HG03520 (cell line): ENCODE results near the gene REC114.
"Not testable (repeated sequence)": the region's sequence is repeated elsewhere in the genome, so short reads cannot be mapped to it uniquely, and the experiment has no call there.

Source experiments
- ATAC-seq: cut with Tn5 transposase; IDR thresholded peaks from one replicate; pipeline ENCODE4 v1.9.1; 2021; ENCODE audit warnings: mild to moderate bottlenecking, moderate library complexity; ENCODE audit not compliant: unreplicated experiment

The REC114 gene

DNA sequence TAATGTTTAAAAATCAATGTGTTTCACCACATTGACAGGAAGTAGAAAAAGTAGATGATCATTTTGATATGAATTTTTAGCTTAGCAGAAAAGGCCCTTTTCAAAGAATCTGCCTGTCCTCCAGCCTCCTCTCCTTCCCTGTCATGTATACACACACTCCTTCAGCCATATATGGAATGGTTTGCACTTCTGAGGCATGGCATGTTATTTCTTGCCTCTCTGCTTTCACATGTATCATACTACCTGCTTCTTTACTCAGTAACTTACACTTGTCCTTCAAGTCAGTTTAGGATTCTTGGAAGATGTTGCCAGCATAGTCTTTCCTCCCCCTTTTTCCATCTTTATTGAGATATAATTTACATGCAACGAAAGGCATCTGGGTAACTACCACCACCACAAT is 79.0 kb downstream of the REC114 start:
- no peak for ATAC-seq

DNA sequence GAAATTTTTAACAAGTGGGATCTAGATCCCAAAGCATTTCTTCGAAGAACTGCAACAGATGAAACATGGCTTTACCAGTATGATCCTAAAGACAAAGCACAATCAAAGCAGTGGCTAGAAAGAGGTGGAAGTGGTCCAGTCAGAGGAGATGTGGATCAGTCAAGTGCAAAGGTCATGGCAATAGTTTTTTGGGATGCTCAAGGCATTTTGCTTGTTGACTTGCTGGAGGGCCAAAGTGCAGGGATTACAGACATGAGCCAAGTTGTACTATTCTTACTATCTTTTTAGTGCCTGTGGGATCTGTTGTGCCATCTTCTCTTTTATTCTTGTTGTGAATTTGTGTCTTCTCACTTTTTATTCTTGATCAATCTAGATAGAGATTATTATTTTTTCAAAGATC is 82.0 kb downstream of the REC114 start:
- ATAC-seq = no peak

DNA sequence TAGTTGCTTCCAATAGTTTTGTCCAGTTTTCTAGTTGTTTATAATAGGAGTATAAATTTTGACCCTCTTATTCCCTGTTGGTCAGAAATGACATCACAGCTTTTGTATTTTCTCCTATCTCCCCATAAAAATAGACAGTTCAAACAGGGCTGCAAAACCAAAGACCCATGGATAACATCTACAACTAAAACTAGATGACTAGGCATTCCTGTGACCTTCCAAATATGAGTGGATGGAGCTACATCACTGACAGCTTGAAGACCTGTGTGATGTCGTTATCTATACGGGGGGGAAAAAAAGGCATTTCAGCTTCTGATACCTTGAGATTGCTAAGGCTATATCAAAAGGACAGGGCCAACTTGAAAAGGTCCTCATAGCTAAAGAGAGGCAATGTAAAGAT is 84.6 kb downstream of the REC114 start:
- ATAC-seq = no peak

DNA sequence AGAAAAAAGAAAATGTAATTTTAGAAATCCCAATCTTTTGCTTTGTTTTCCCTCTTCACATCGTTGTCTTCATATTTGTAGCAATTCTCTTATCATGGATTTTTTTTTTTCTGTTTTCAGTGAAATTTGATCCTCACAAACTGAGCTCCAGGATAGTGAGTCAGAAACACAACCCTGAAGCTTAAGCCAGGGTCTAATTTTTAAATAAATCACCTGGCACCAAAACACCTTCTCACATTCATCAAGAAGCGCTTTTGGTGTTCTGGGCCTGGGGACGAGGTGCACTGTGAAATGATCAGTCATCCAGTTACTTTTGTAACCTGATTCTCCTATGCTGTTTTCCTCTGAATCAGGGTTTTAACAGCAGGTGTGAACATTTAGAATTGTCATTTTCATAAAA is 87.7 kb downstream of the REC114 start:
- ATAC-seq = no peak

DNA sequence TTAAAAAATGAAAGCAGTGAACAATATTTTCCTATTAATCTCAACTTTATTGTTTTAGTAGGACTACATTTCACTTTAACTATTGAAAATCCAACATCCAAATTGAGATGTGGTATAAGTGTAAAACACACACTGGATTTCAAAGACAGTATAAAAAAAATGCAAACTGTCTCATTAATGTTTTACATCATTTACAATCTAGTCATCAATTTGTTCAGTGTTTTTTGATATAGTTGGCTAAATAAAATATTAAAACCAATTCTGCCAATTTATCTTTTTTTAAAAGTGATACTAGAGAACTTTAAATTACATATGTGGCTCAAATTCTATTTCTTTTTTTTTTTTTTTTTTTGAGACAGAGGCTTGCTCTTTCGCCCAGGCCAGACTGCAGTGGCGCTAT is 95.2 kb downstream of the REC114 start:
- no peak for ATAC-seq

DNA sequence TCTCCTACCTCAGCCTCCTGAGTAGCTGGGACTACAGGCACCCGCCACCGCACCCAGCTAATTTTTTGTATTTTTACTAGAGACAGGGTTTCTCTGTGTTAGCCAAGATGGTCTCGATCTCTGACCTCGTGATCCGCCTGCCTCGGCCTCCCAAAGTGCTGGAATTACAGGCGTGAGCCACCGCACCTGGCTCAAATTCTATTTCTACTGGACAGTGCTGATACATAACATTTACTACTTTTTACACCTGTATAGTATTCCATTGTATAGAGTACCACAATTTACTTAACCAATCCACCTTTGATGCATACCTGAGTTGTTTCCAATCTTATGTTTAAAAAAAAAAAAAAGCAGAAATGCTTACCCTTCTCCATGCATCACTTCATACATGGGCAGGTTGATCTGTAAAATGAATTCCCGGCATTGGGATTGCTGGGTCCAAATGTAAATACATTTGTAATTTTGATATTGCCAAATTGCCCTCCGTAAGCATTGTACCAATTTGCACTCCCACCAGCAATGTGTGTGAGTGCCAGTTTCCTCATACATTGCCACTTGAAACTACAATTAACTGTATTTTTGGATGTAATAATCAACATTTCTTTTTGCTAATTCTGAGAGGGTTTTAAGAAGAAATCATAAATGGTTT is 95.7 kb downstream of the REC114 start:
- no peak for ATAC-seq

DNA sequence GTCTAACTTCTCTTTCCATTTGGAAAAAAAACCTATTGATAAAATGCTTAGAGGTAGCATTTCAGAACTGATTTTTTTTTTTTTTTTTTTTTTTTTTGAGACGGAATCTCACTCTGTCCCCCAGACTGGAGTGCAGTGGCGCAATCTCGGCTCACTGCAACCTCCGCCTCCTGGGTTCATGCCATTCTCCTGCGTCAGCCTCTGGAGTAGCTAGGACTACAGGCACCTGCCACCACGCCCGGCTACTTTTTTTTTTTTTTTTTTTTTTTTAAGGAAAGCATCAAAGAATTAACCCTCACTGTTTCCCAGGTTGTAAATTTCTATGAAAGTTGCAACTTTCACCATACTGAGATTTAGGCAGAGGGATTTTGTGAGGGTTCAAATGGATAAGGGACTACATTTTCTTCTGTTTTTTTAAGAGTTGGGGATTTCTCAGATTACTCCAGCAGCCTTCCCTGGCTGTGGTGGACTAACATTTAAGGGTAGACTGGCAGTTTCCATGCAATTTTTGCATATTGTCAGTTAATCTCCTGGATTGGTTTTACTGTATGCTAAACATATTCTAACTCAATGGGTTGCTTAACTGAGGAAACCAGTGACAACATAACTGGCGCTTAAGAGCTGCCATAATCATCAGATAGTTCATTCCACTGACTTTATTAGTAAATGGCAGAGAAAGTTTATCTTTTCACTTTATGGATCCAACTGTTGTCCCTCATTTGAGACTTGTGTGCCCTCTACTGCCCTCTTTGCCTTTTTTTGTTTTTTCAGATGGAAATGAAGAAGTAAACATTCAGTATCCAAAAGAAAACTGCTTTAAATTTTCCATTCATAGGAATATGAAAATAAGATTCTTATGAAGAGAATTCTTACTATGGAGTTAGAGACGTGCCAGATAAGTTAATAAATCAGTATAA is 96.5 kb downstream of the REC114 start:
- ATAC-seq = no peak

DNA sequence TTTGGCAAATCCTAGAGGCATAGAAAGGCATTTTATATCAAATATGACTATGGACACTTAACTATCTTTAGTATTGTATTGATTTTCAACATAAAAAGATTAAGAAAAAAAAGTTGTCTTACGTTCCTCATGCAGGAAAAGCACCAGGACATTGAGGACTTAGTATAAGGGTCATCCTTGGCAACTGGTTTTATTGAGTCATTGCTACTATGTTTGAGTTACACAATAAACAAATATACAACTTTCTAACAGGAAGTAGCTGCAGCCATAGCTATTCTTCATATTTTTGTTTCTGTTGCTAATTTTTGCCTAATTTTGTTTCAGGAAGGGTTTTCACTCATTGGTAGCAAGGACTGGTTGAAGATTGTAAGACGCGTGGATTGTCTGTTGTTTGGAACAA is 97.2 kb downstream of the REC114 start:
- no peak for ATAC-seq

DNA sequence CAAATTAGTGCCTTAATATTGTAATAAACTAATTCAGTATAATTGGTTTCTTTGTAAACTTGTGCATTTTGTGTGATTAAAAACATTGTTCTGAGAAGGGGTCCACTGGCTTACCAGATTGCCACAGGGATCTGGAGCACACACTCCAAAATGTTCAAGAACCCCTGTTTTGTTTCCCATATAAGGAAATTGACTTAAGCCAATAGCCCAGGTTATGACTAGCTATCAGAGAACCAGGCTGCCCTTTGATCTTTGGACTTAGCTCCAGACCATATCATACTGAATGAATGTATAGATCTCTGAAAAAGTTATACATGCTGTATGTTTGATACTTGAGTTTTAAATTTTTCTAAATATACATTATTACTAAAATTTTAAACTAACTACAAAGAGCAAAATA is 98.5 kb downstream of the REC114 start:
- no peak for ATAC-seq

DNA sequence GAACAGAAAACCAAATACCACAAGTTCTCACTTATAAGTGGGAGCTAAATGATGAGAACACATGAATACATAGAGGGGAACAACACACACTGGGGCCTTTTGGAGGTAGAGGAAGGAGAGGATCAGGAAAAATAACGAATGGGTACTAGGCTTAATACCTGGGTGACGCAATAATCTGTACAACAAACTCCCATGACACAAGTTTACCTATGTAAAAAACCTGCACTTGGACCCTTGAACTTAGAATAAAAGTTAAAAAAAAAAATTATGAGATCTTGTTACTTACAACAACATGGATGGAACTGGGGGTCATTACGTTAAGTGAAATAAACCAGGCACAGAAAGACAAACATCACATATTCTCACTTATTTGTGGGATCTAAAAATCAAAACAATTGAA is 106.0 kb downstream of the REC114 start:
- ATAC-seq = not testable (repeated sequence)

DNA sequence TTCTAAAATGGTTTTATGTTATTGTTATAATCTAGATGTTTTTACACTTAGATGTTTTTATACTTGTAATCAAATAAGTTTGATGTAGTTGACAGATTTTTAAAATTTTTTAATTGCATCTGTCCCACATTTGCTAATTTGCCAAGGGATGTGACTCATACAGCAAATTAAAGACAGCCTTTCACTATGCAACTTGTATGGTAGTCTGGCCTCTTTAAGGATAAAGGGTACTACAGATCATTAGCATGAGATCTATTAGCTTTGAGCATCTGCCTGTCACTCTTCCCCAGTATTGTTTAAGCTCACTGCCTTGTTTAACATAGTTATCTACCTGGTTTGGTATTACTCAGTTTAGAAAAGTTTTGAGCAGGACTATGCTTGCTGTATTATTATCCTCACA is 107.2 kb downstream of the REC114 start:
- no peak for ATAC-seq

DNA sequence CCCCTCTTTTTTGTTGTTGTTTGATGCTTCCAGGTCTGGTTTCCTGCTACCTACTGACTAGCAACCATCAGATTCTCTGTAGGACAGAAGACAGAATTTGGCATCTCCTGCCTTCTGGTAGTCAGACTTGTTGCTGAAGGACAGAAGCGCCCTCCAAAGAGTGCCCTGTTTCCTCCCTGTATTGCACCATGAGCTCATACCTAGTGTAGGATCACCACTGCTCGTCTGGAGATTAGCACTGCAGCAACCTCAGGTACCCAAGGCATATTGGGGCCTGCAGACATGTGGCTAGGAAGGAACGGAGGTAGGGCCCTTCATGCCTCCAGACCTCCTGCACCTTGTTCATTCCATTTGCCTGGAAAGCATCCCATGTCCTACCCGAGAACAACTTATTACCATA is 112.1 kb downstream of the REC114 start:
- ATAC-seq = no peak

DNA sequence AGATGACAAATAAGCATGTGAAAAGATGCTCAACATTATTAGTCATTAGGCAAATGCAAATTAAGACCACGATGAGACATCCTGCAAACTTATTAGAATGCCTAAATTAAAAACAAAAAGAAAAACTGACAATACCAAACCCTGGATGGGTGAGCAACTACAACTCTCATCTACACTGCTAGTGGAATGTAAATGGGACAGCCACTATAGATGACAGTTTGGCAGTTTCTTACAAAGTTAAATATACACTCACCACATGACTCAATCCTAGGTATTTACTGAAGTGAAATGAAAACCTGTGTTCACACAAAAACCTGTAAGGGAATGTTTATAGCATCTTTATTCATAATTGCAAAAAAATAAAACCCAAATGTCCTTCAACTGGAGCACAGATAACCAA is 115.6 kb downstream of the REC114 start:
- no peak for ATAC-seq

DNA sequence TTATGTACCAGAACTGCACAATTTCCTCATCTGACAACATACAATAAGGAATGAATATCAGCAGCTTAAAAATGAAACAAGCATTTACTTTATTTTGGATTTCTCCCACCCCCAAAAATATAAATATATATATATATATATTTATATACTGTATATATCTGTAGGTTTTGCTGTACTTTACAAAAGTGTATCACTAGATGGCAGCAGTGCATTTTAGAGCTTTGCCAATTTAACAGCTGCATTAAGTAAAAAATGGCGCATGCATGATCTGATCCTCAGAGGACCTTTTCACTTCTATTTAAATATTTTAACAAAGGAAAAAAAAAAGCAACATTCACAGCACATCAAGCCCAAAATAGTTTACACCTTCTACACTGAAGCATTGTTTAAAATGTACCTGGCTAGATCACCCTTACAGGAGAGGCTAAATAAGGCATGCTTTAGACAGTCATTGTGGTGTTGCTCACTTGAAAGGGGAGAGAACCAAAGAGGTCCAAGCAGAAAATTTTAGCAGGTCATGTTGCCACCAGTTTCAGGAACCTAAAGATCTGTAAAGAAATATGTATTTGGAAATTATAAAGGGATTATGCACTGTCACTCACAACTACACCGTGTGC is 117.6 kb downstream of the REC114 start:
- ATAC-seq = no peak

DNA sequence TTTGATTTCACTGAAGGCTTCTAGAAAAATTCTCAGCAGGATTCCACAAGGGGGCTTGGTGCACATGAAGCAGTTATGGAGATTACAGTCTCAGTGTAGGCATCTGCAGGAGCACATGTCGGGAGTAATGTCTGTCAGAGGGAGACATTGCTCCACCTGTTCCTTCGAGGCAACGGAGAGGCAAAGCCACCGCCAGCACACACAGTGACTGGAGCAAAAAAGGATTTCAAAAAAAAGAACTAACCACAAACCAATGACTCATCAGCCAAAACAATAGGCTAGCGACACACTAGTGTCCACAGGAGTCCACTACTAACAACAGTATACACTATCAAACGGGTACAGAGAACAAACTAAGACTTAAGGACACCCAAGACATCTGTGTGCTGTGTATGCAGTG is 121.3 kb downstream of the REC114 start:
- ATAC-seq = no peak

DNA sequence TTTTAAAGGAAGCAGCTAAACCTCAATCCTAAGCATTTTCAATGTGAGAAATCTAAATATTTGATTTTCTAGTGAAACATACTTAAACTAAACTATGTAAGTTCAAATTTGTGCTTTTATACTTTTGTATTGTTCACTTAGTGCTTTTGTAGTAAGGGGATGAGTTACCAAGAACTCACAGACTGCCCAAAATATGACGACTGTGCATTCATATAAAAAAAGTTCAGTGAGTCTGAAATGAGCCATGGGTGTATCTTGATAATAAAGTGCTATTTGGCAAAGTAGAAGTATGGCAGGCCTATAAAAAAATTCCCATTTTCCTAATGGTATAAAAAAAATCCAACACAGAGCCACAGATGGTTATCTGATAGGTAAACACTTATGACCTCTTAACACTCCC is 124.1 kb downstream of the REC114 start:
- ATAC-seq = no peak

DNA sequence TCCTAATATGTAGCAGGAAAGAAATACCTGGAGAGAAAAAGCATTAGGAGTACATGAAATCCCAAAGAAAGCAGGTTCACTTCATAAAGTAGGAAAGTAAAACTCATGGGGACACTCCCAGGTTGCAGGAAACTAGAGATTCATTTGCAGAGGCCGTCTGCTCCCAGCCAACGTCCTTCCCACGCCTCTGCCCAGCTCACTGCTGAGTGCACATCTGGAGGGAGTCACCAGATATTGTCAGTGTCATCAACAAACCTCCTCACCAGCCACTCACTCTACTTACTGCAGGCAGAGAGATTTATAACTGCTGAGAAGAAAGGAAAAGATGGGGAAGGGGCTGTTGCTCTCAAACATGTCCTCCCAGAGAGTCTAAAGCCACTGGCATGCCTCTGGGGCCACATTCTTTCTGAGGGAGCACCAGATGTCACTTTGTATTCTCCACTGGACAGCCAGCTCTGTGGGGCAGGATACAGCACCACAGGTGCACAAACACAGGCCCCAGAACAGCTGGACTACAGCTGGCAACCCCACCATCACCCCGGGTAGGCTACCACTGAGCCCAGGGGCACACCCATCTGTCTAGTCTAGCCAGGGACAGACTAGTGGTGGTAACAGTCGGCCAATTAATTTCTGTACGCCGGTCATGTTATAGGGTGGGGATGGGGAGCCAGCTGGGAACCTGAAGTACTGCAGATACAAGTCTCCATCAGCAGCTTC is 125.8 kb downstream of the REC114 start:
- no peak for ATAC-seq

DNA sequence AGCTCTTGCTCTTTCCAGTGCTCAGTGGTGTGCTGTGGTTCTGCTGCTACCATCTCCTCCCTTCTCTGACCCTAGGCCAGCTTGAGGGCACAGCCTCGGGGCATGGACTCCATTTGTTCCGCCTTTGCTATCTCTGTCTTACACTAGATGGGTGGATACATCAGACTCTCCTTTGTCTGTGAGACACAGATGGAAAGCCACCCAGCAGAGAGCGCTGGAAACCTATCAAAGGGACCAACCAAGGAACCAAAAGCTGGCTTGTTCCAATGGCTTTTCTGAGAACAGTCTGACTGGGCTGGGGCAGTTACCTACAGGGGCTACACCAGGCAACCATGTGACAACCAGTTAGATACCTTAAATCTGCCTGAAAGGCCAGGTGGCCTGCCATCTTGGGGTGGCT is 126.4 kb downstream of the REC114 start:
- ATAC-seq = no peak

DNA sequence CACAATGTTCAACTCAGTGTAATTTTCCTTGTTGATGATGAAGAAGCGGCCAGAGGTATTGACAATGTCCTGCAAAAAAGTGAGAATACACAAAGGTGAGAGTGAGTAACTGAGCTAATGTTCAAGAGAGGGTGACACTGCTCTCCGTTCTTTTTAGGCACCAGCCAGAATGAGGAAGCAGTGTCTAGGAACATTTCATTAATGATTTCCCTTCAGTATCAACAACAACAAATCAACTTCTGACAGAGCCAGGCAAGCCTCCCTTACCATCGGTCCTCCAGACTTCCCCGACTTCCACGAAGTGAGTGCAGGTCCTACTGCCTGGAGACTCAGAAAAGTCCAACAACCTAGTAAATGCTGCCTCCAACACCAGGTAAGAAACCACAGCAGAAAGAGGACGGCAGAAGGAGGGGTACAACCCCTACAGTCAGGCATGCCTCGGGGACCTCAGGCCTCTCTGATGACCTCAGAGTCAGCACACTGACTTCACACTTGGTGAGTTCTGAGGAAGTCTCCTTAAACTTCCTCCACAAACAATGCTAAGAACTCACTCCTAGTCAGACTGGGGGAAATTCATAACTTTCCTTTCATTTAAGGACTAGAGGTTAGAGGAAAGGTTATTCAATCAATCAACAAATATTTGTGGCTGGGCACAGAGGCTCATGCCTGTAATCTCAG is 127.5 kb downstream of the REC114 start:
- no peak for ATAC-seq

DNA sequence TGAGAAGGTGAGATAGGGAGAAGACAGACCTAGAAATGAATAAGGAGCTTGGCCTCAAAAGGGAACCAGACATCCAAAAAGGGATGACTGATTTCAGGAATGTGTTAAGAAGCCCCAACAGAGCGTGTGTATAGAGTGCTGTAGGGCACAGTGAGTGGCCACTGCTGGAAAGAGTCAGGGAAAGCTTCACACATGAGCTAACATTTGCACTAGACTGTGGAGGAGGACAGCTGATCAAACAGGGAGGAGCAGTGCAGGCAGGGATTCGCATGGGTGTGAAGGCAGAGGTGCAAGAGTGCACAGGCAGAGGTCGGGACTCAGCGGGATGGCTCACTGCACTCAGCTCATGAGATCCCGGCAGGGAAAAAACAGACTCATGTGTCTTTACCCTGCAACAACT is 128.4 kb downstream of the REC114 start:
- no peak for ATAC-seq

DNA sequence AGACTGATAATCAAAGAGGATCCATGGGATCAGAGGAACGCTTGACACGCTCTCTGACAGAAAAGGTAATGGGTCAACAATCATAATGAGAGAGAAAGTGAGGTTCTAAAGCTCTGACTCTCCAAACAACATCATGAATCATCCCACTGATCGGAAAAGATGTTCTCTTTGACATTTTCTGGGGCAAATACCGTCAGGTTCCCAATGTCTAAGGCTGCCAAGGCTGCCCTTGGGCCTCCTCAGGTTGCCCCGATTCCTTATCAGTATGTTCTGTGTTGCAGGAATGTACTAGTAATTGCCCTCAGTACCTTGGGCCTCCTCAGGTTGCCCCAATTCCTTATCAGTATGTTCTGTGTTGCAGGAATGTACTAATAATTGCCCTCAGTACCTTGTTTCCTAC is 129.3 kb downstream of the REC114 start:
- no peak for ATAC-seq
